Smooth muscle cell (in vitro differentiated cells): ENCODE measurements around the gene SGO1. TPM values are rescaled to one million over a fixed set of nuclear protein-coding genes. Genes with fewer than 3 reads are reported as not detected.

Source experiments
- DNase-seq: peaks from one replicate; lab custom pipeline; 2025; ENCODE audit not compliant: unreplicated experiment; lab: John Stamatoyannopoulos, UW
- H2AFZ ChIP-seq: fragments of 200-600 bp; sonication (generic); 2 replicates; pipeline ENCODE4 v1.6.0; 2016; ENCODE audit warnings: antibody characterized with exemption, low read depth, mild to moderate bottlenecking
- H3F3A ChIP-seq: fragments of 200-600 bp; sonication (generic); 2 replicates; pipeline ENCODE4 v1.6.0; 2017; ENCODE audit warnings: antibody characterized with exemption, low read depth
- H3K27ac ChIP-seq: fragments of 200-600 bp; sonication (generic); 2 replicates; pipeline ENCODE4 v1.5.1; 2016; ENCODE audit warnings: low read depth, mild to moderate bottlenecking
- H3K27me3 ChIP-seq: fragments of 200-600 bp; sonication (generic); 2 replicates; pipeline ENCODE4 v1.6.1; 2016; ENCODE audit warnings: low read depth, mild to moderate bottlenecking
- H3K36me3 ChIP-seq: fragments of 200-600 bp; sonication (generic); 2 replicates; pipeline ENCODE4 v1.5.1; 2016; ENCODE audit warnings: low read depth
- H3K4me1 ChIP-seq: fragments of 200-600 bp; sonication (generic); 2 replicates; pipeline ENCODE4 v1.5.1; 2016; ENCODE audit warnings: low read depth
- H3K4me2 ChIP-seq: fragments of 200-600 bp; sonication (generic); 2 replicates; pipeline ENCODE4 v1.6.0; 2016; ENCODE audit warnings: mild to moderate bottlenecking
- H3K4me3 ChIP-seq: fragments of 200-600 bp; sonication (generic); 2 replicates; pipeline ENCODE4 v1.5.1; 2016; ENCODE audit warnings: mild to moderate bottlenecking
- H3K79me2 ChIP-seq: fragments of 200-600 bp; sonication (generic); 2 replicates; pipeline ENCODE4 v1.6.0; 2016; ENCODE audit warnings: low read depth, mild to moderate bottlenecking
- H3K9ac ChIP-seq: fragments of 200-600 bp; sonication (generic); 2 replicates; pipeline ENCODE4 v1.6.0; 2016; ENCODE audit warnings: low read depth
- H3K9me3 ChIP-seq: fragments of 200-600 bp; sonication (generic); replicated peaks from 2 replicates; pipeline ENCODE4 v1.5.1; 2016; ENCODE audit warnings: low read depth
- H4K20me1 ChIP-seq: fragments of 200-600 bp; sonication (generic); 2 replicates; pipeline ENCODE4 v1.6.0; 2016; ENCODE audit warnings: low read depth
- WGBS: methylation state at CpG from one replicate; pipeline ENCODE4 v1.1.7; 2016; ENCODE audit warnings: low lambda C conversion rate; 5-methylcytosine and 5-hydroxymethylcytosine counted together
- polyA plus RNA-seq: library from polyadenylated mRNA; unstranded; fragments of >200 nt; fragmentation: Nextera tagmentation; extraction: Ambion mirVana; gene quantifications from 2 replicates; pipeline ENCODE4 v1.2.1, GENCODE V29; 2016
- total RNA-seq: library from RNA; depleted of rRNA; stranded (reverse); fragments of >200 nt; gene quantifications from 2 replicates; pipeline ENCODE4 v1.2.3, GENCODE V29; 2014
- TF ChIP-seq, protein P1 (sequence below): fragments of 200-600 bp; sonication (generic); IDR thresholded peaks from 2 replicates; pipeline ENCODE4 v1.5.1; 2017; ENCODE audit warnings: borderline replicate concordance, mild to moderate bottlenecking, antibody characterized with exemption; ENCODE audit not compliant: insufficient read depth, poor library complexity, severe bottlenecking

Gene SGO1
- total and polyA plus RNA-seq, 2 experiments from 2014 or later: 4.1 to 5.4 TPM

DNA sequence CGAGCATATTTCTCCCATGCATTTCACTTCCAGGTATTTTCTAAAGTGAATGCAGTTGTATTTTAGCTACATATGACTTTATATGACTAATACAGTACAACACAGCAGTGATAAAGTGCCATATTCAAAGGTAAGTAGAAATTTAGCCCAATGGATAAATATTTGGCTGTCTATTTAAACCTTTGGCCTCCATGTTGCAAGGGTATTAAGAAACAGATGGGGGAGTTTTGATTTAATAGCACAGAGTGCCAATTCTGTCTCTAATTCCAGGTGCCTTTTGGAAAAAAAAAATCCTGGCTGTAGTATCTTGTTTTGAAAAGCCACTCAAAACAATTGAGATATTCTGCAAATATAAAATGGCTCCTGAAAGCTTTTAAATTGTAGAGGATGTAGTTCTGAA, 44.9 kb upstream of the SGO1 start:
- H2AFZ ChIP-seq: no peak overlapping the region
- no peak overlapping the region for H3K4me2 ChIP-seq

DNA sequence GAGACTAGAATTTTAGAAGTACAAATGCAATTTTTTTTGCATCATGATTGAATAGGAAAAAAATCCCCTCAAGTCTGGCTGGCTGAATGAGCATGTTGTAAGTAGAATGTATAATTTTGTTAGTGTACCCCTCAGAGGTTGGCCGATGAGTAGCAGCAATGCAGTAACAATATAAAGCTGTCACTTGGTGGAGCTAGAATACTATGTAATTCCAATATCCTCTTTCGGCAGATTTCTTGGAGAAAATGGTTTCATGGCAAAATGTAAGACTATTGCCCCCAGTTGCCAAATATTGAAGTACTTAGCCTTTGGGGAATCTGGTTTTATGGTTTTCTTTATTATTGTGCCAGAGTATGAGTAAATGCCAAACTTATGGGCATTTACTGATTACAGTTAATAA, 39.8 kb upstream of the SGO1 start:
- Histone ChIP-seq H3K27me3 (no peaks in the 10 kb centered on the region), H3K9me3 (no peaks in the 10 kb centered on the region), H3K79me2 (no peaks in the 10 kb centered on the region), H3K4me3 (no peak overlapping the region), H4K20me1 (no peaks in the 10 kb centered on the region), H3K4me2 (no peak overlapping the region), H3K27ac (no peak overlapping the region), H3K4me1 (peaks cover 17% of the 10 kb centered on the region), H2AFZ (no peak overlapping the region), H3K36me3 (no peaks in the 10 kb centered on the region), H3K9ac (no peak overlapping the region), H3F3A (no peaks in the 10 kb centered on the region)
- no peak for DNase-seq
- 43% methylated on average over 2 of the region's 2 CpGs for whole genome bisulfite sequencing
- TF ChIP-seq, protein P1, sequence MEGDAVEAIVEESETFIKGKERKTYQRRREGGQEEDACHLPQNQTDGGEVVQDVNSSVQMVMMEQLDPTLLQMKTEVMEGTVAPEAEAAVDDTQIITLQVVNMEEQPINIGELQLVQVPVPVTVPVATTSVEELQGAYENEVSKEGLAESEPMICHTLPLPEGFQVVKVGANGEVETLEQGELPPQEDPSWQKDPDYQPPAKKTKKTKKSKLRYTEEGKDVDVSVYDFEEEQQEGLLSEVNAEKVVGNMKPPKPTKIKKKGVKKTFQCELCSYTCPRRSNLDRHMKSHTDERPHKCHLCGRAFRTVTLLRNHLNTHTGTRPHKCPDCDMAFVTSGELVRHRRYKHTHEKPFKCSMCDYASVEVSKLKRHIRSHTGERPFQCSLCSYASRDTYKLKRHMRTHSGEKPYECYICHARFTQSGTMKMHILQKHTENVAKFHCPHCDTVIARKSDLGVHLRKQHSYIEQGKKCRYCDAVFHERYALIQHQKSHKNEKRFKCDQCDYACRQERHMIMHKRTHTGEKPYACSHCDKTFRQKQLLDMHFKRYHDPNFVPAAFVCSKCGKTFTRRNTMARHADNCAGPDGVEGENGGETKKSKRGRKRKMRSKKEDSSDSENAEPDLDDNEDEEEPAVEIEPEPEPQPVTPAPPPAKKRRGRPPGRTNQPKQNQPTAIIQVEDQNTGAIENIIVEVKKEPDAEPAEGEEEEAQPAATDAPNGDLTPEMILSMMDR: peak; percentile 43

More for the DNA sequence above, 44.9 kb upstream of the SGO1 start:
- no peaks in the 10 kb centered on the region for H4K20me1 ChIP-seq
- H3F3A ChIP-seq: no peaks in the 10 kb centered on the region
- TF ChIP-seq, protein P1: no peak
- 86% methylated on average over 1 of the region's 1 CpG for WGBS
- no peaks in the 10 kb centered on the region for H3K36me3 ChIP-seq
- no peaks in the 10 kb centered on the region for H3K79me2 ChIP-seq
- no peak overlapping the region for H3K27ac ChIP-seq
- H3K9ac ChIP-seq: no peak overlapping the region
- no peak for DNase-seq
- H3K9me3 ChIP-seq: no peaks in the 10 kb centered on the region
- no peaks in the 10 kb centered on the region for H3K4me1 ChIP-seq
- H3K27me3 ChIP-seq: no peaks in the 10 kb centered on the region
- H3K4me3 ChIP-seq: no peak overlapping the region

DNA sequence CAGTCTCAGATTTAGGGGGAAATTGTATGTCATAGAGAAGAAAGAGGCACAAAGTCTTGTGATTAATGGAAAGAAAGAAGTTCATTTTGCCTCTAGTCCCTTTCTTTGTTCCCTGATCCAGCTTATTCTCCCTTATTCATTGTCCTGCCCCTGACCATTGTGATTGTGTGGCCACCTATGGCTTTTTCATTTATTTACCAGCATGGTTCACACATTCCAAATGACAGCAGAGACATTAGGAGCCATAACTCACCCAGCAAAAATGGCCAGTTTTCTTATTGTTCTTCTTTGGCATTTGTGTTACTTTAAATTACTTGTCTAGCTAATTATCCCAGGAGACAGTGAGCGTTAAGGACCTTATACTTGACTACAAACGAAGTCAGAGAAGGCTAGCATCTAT, 36.3 kb upstream of the SGO1 start:
- H3K4me3 ChIP-seq: no peak overlapping the region
- H3K4me1 ChIP-seq: peaks cover 18% of the 10 kb centered on the region
- H3K9me3 ChIP-seq: no peaks in the 10 kb centered on the region
- H3F3A ChIP-seq: no peaks in the 10 kb centered on the region
- no peak overlapping the region for H3K9ac ChIP-seq
- TF ChIP-seq, protein P1: no peak
- no peaks in the 10 kb centered on the region for H4K20me1 ChIP-seq
- H3K27me3 ChIP-seq: no peaks in the 10 kb centered on the region
- no peaks in the 10 kb centered on the region for H3K79me2 ChIP-seq
- H2AFZ ChIP-seq: no peak overlapping the region
- WGBS: 69% methylated on average over 2 of the region's 2 CpGs
- no peak for DNase-seq
- H3K27ac ChIP-seq: no peak overlapping the region
- no peaks in the 10 kb centered on the region for H3K36me3 ChIP-seq
- no peak overlapping the region for H3K4me2 ChIP-seq

DNA sequence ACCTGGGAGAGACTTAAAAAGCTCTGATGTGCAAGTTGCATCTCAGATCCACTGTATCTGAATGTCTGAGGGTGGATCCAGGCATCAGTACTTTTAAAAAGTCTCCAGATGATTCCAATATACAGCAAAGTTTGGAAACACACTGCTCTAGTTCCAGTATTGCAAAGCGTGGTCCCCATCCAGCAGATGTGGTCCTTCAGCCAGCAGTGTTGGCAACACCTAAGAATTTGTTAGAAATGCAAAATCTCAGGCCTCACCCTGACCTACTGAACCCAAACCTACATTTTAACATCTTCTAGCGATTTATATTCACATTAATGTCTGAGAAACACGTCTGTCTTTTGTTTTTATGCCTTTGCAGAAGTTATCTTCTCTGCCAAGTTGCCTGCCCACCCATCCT, 32.2 kb upstream of the SGO1 start:
- H3K9ac ChIP-seq: no peak overlapping the region
- WGBS: 92% methylated on average over 3 of the region's 3 CpGs
- no peaks in the 10 kb centered on the region for H3F3A ChIP-seq

More for the DNA sequence above, 32.2 kb upstream of the SGO1 start:
- Histone ChIP-seq H4K20me1 (no peaks in the 10 kb centered on the region), H3K36me3 (no peaks in the 10 kb centered on the region), H3K27me3 (no peaks in the 10 kb centered on the region), H3K79me2 (no peaks in the 10 kb centered on the region), H3K9me3 (no peaks in the 10 kb centered on the region), H3K4me3 (no peak overlapping the region), H3K4me2 (no peak overlapping the region), H2AFZ (no peak overlapping the region), H3K27ac (no peak overlapping the region), H3K4me1 (peaks cover 14% of the 10 kb centered on the region)
- DNase-seq: no peak
- TF ChIP-seq, protein P1: no peak
